Keratinocyte (primary cell): Measurements from ENCODE around the gene SRP14. TPM values are rescaled to one million over a fixed set of nuclear protein-coding genes. Genes with fewer than 3 reads are reported as not detected.
A peak's percentile ranks its signal among the peaks of the same experiment; 100 is the strongest.
"Not testable (repeated sequence)": the region's sequence is repeated elsewhere in the genome, so short reads cannot be mapped to it uniquely, and the experiment has no call there.

ENCODE experiments used
- DNase-seq: peaks from one replicate; pipeline ENCODE4 v3.0.0-alpha.2; 2011; ENCODE audit warnings: low read depth, missing footprints, low spot score
- FAIRE-seq: peaks from 2 replicates; lab custom pipeline; 2011; peaks lifted over from hg19 to GRCh38; lab: Jason Lieb, UNC
- H2AFZ ChIP-seq: 2 replicates; pipeline ENCODE4 v1.6.0; 2012; ENCODE audit warnings: low read length, control low read depth, inconsistent platforms; ENCODE audit not compliant: control insufficient read depth
- H3K27ac ChIP-seq: 2 replicates; pipeline ENCODE4 v1.5.1; 2011; ENCODE audit warnings: low read length; ENCODE audit not compliant: control insufficient read depth, insufficient read depth
- H3K27me3 ChIP-seq: 3 replicates; pipeline ENCODE4 v1.6.0; 2011; ENCODE audit warnings: low read length; ENCODE audit not compliant: control insufficient read depth, insufficient read depth; ENCODE audit errors: extremely low read depth
- H3K36me3 ChIP-seq, 2 experiments: 2 replicates in 1 of 2; 3 replicates in 1 of 2; pipeline ENCODE4 v1.5.1; 2011; ENCODE audit warnings: low read length in 2 of 2, mild to moderate bottlenecking in 1 of 2; ENCODE audit not compliant: control insufficient read depth in 2 of 2, insufficient read depth in 2 of 2; ENCODE audit errors: extremely low read depth in 1 of 2
- H3K4me1 ChIP-seq: 3 replicates; pipeline ENCODE4 v1.5.1; 2011; ENCODE audit warnings: low read length; ENCODE audit not compliant: control insufficient read depth, insufficient read depth; ENCODE audit errors: extremely low read depth
- H3K4me2 ChIP-seq: 3 replicates; pipeline ENCODE4 v1.6.0; 2011; ENCODE audit warnings: low read depth, low read length; ENCODE audit not compliant: control insufficient read depth, insufficient read depth; ENCODE audit errors: extremely low read depth
- H3K4me3 ChIP-seq, 3 experiments: fragments of 200-600 bp in 1 of 3; sonication (generic) in 1 of 3; 2 replicates in 2 of 3; 3 replicates in 1 of 3; pipeline ENCODE4 v1.5.1; 2011 to 2016; ENCODE audit warnings: low read length in 3 of 3, mild to moderate bottlenecking in 3 of 3, control low read depth in 2 of 3, inconsistent platforms in 1 of 3, low read depth in 1 of 3, mixed read lengths in 1 of 3, mixed run types in 1 of 3, moderate library complexity in 1 of 3; ENCODE audit not compliant: control insufficient read depth in 2 of 3, insufficient read depth in 2 of 3; ENCODE audit errors: extremely low read depth in 1 of 3
- H3K79me2 ChIP-seq: 2 replicates; pipeline ENCODE4 v1.6.0; 2012; ENCODE audit warnings: low read length; ENCODE audit not compliant: control insufficient read depth, insufficient read depth
- H3K9ac ChIP-seq: 3 replicates; pipeline ENCODE4 v1.6.0; 2011; ENCODE audit warnings: low read length; ENCODE audit not compliant: control insufficient read depth, insufficient read depth; ENCODE audit errors: extremely low read depth
- H3K9me1 ChIP-seq: 3 replicates; pipeline ENCODE4 v1.6.0; 2011; ENCODE audit warnings: low read length; ENCODE audit not compliant: control insufficient read depth, insufficient read depth; ENCODE audit errors: extremely low read depth
- H3K9me3 ChIP-seq: 2 replicates; pipeline ENCODE4 v1.5.1; 2012; ENCODE audit warnings: low read depth, low read length; ENCODE audit not compliant: control insufficient read depth
- H4K20me1 ChIP-seq: 3 replicates; pipeline ENCODE4 v1.6.0; 2011; ENCODE audit warnings: low read length; ENCODE audit not compliant: control insufficient read depth, insufficient read depth; ENCODE audit errors: extremely low read depth
- EZH2 ChIP-seq: IDR thresholded peaks from one replicate; pipeline ENCODE4 v1.6.1; 2012; ENCODE audit warnings: inconsistent platforms, mild to moderate bottlenecking, low read length, moderate library complexity
- dilution Hi-C: fragments of 300-500 bp; cut with MboI; formaldehyde crosslinking; loops from one replicate; pipeline ENCODE4 v1.7.0; 2020; ENCODE audit warnings: low sequenced_read_pairs; ENCODE audit not compliant: extremely low pct_ligation_motif_present
- polyA plus RNA-seq, 5 experiments: library from polyadenylated mRNA; depleted of rRNA in 3 of 5; stranded (reverse) in 3 of 5; stranded (forward) in 1 of 5; unstranded in 1 of 5; fragments of >200 nt; gene quantifications; 1 replicate in 1 of 5; 2 replicates in 3 of 5; 3 replicates in 1 of 5; pipeline versions ENCODE4 v1.2.1 to v1.2.3, GENCODE V29; 2011 to 2012; ENCODE audit warnings: missing spikeins in 2 of 5, low read depth in 1 of 5, low replicate concordance in 1 of 5
- TF ChIP-seq, protein P1 (sequence below), 3 experiments: IDR thresholded peaks in 1 of 3; conservative IDR thresholded peaks in 1 of 3; optimal IDR thresholded peaks in 1 of 3; 2 replicates in 2 of 3; 3 replicates in 1 of 3; pipeline versions ENCODE3 to v1.5.1; 2011; ENCODE audit warnings: low read length in 3 of 3, mild to moderate bottlenecking in 3 of 3, moderate library complexity in 2 of 3, control low read depth in 1 of 3, inconsistent platforms in 1 of 3; ENCODE audit not compliant: insufficient read depth in 2 of 3; ENCODE audit errors: extremely low read depth in 1 of 3

SRP14 gene
- polyA plus RNA-seq, 1 donor (not counting 4 experiments of a cell fraction or from before 2014, with no cell fraction given): 407 TPM

DNA sequence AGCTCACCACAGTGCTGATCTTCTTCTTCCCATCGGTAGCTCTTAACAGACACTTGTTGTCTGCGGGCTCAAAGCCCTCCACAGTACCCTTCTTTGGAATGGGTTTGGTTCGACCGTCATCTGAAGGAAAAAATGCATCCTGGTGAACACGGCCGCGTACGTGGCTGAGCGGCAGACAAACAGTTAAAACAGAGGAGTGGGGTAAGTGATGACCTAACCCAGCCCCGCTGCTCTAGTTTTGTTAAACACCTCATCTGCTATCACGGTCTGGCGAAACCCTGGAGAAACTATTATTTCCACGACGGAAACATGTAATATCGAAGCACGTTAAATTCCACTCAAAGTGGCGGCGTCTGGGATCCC is 725 bp downstream of the SRP14 start:
- Histone ChIP-seq H3K9me1 (peaks cover 3% of the 10 kb centered on the region), H3K36me3 (peaks cover 6 to 14% of the 10 kb centered on the region in 2 experiments), H3K27me3 (no peaks in the 10 kb centered on the region), H3K9me3 (no peaks in the 10 kb centered on the region), H3K27ac (peak overlapping the region; percentile 92), H3K9ac (peak overlapping the region; percentile 97), H3K79me2 (peaks cover 23% of the 10 kb centered on the region), H3K4me2 (peak overlapping the region; percentile 88), H4K20me1 (no peaks in the 10 kb centered on the region), H2AFZ (no peak overlapping the region), H3K4me1 (peaks cover 15% of the 10 kb centered on the region), H3K4me3 (peak overlapping the region; percentile 78 to 100 (median 90))
- FAIRE-seq (no peak), DNase-seq (no peak)
- dilution Hi-C loops: no loop called here
- TF ChIP-seq, protein P1, sequence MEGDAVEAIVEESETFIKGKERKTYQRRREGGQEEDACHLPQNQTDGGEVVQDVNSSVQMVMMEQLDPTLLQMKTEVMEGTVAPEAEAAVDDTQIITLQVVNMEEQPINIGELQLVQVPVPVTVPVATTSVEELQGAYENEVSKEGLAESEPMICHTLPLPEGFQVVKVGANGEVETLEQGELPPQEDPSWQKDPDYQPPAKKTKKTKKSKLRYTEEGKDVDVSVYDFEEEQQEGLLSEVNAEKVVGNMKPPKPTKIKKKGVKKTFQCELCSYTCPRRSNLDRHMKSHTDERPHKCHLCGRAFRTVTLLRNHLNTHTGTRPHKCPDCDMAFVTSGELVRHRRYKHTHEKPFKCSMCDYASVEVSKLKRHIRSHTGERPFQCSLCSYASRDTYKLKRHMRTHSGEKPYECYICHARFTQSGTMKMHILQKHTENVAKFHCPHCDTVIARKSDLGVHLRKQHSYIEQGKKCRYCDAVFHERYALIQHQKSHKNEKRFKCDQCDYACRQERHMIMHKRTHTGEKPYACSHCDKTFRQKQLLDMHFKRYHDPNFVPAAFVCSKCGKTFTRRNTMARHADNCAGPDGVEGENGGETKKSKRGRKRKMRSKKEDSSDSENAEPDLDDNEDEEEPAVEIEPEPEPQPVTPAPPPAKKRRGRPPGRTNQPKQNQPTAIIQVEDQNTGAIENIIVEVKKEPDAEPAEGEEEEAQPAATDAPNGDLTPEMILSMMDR (optimal IDR thresholded peaks at IDR 0.05 in 1 of 3, IDR thresholded peaks at IDR 0.05 in 1 of 3, conservative IDR thresholded peaks at IDR 0.05 in 1 of 3; ENCODE audit: extremely low read depth in 1 of 3, insufficient read depth in 2 of 3, low read length in 3 of 3): no peak
- no peak for TF ChIP-seq EZH2

DNA sequence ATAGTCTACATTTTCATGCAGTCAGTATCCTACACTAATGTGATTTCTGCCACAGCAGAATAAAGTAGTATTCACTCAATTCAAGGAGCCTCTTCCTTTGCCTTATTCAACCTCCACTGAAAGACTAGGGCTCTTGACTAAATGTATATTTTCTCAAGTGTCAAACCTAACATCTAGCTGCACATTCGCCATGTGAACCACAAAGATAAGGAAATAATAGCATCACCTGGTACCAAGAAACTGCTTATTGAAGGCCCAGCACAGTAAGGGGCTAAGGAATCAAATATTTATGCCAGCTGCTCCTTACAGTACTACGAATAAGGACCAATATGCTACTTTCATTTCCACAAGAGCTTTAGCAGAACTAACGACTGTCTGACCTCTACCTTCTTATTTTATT is 1.3 kb downstream of the SRP14 start:
- Histone ChIP-seq H3K36me3 (peaks cover 6 to 14% of the 10 kb centered on the region in 2 experiments), H3K27ac (peak overlapping the region; percentile 92), H3K9me1 (peaks cover 3% of the 10 kb centered on the region), H4K20me1 (no peaks in the 10 kb centered on the region), H2AFZ (no peak overlapping the region), H3K4me3 (peak overlapping the region; percentile 78 to 100 (median 90)), H3K9ac (peak overlapping the region; percentile 97), H3K4me2 (peak overlapping the region; percentile 88), H3K4me1 (peaks cover 15% of the 10 kb centered on the region), H3K79me2 (peaks cover 23% of the 10 kb centered on the region), H3K9me3 (no peaks in the 10 kb centered on the region), H3K27me3 (no peaks in the 10 kb centered on the region)
- TF ChIP-seq, protein P1 (optimal IDR thresholded peaks at IDR 0.05 in 1 of 3, IDR thresholded peaks at IDR 0.05 in 1 of 3, conservative IDR thresholded peaks at IDR 0.05 in 1 of 3; ENCODE audit: extremely low read depth in 1 of 3, insufficient read depth in 2 of 3, low read length in 3 of 3): no peak
- no peak for TF ChIP-seq EZH2
- no peak for DNase-seq
- dilution Hi-C loops: no loop called here
- FAIRE-seq: no peak

DNA sequence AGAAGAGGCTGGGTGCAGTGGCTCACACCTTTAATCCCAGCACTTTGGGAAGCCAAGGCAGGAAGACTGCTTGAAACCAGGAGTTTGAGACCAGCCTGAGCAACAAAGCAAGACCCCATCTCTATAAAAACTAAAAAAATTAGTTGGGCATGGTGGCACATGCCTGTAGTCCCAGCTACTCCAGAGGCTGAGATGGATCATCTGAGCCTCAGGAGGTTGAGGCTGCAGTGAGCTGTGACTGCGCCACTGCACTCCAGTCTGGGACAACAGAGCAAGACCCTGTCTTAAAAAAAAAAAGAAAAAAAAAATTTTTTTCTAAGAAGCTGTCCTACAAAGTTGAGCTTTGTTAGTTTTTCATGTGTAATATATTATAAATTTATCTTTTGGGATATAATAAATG is 3.8 kb downstream of the SRP14 start:
- FAIRE-seq, H3K27ac ChIP-seq, DNase-seq, H2AFZ ChIP-seq, H3K9me1 ChIP-seq, H3K4me2 ChIP-seq, H3K4me3 ChIP-seq, H3K9me3 ChIP-seq, dilution Hi-C loops, H3K27me3 ChIP-seq, H4K20me1 ChIP-seq, H3K9ac ChIP-seq: not testable (repeated sequence)
- Histone ChIP-seq H3K4me1 (peaks cover 13% of the 10 kb centered on the region), H3K79me2 (peaks cover 21% of the 10 kb centered on the region), H3K36me3 (peaks cover 15 to 32% of the 10 kb centered on the region in 2 experiments)
